Right renal cortex interstitium (tissue), 3 donors: Measurements from ENCODE around the gene RIOX2. TPM values are rescaled to one million over a fixed set of nuclear protein-coding genes. Genes with fewer than 3 reads are reported as not detected.

Source experiments
- DNase-seq, 3 donors: peaks; one replicate each; pipeline ENCODE4 v3.0.0-alpha.2; 2013; ENCODE audit warnings: low read depth in 3 of 3, low spot score in 2 of 3
- polyA plus RNA-seq, 3 donors: library from polyadenylated mRNA; unstranded; fragments of 120-200 nt; gene quantifications; one replicate each; pipeline ENCODE4 v1.2.1, GENCODE V29; 2013; ENCODE audit not compliant: insufficient read length in 3 of 3

The RIOX2 gene
- polyA plus RNA-seq, 3 donors = 33.9 to 42.2 (median 35.0) TPM

DNA sequence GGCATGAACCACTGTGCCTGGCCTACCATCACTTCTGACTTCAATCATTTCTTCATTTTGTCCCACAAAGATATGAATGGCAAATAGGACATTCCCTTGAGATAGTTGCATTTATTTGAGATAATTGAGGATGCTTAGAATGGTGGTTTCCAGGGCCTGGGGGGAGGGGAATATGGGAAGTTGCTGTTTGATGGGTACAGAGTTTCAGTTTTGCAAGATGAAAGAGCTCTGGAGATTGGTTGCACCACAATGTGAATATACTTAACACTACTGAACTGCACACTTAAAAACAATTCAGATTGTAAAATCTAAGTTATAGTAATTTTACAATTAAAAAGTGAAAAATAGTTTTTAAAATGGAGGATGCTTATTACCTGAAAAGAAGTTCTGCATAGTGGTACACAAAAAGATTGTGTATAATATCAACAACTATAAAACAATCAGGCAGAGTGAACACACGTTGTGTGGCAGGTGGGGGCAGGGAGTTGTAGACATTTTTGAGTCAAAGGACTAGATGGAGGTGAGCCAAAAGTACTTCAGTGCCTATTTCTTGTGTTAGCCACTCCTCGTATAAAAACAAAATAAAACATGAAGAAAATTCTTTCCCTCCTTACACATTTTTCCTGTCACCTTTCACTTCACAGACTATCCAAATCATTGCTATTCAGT lies 18.5 kb upstream of the RIOX2 start:
- DNase-seq = no peak

DNA sequence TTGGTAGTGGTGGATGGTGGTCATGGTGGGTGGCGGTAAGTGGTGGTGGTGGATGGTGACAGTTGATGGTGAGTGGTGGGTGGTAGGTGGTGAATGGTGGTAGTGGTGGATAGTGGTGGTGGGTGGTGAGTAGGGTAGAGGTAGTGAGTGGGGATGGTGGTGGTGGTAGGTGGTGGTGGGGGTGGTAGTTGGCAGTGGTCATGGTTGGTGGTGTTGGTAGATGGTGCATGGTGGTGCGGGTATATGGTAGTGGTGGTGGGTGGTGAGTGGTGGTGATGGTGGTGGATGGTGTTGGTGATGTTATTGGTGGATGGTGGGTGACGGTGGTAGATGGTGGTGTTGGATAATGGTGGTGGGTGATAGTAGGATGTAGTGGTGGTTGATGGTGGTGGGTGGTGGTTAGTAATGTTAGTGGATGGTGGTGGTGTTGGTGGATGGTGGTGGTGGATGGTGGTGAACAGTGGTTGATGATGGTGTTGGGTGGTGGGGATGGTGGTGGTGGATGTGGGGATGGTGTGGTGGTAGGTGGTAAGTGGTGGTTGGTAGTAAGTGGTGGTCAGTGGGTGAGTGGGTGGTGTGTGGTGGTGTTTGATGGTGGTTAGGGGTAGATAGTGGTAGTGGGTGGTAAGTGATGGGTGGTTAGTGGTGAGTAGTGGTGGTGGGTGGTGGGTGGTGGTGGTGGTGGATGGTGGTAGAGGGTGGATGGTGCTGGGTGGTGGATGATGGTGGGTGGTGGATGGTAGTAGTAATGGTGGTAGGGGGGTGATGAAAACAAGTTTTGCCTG lies 16.7 kb upstream of the RIOX2 start:
- DNase-seq = no peak

DNA sequence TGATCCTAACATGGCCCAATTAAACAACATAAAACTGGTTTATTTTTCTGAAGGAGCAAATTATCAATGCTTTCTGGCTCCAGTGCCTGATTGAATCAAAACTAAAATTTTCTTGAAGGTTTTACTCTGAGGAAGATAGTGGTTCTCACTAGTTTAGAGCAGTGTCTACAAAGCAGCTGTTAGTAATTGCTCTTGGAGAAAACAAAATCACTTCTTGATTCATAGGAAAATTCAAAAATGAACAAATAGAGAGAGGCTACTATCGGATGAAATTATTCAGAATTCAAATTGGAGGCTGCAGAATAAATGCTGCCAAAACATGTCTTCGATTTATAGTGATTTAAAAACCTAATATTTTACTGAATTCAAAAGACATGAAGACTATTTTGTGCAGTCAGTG lies 15.1 kb upstream of the RIOX2 start:
- no peak for DNase-seq

DNA sequence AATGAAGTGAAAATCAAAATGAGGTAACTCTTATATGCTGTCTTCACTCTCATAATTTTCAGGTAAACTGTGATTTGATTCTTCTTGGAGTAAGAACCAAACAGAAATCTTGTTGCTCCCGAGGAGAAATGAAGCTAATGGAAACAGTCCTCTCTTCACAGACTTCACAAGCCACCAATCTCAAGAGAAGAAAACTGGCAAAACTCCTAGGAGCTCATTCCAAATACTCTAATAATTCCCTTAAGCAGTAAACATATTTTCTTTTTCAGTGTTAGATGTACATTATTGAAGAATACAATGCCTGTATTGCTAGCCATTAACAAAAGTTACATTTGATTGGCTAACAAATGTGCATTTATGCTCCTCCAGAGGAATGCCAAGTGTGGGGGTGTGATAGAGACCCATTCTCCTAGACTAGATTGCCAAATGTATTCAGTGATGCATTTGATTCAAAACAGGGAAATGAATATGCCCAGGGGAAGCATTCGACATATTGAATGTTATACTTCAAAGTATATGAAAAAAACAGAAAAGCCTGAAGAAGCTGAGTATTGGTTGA lies 11.8 kb upstream of the RIOX2 start:
- DNase-seq = no peak

DNA sequence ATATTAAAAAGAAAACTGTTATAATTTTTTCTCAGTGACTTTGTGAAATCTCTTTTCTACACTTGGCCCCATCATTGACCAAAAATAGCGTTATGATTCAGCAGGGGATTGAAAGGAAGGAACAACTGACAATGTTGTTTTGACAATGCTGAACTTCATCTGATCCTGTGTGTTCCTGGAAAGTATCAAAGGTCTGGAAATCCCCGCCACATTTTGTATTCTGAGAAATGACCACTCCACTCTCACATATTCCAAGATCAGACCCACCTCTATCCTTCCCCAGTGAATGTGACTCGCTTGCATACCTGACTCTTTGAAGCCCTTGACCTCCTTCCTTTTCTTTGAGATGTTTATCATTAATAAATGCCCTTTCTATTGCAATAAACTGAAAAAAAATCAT lies 9.7 kb upstream of the RIOX2 start:
- DNase-seq = no peak

DNA sequence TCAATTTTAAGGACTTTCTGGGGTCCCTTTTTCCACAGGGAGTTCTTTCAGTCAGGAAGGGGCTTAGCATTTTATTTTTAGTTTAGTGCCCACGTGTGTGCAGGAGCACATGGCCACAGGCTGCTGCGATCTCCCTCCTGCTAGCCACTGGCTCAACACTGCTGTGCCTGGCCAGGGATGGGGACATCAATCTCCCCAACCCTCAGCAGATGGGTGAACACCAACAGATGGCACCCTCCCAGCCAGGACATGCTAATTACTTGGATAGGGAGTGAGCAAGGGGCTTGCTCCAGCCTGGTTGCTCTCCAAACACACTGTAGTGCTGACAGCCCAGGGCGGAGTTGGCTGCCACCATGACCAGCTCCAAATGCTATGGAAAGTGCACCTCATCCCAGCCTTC lies 7.4 kb upstream of the RIOX2 start:
- DNase-seq = no peak

DNA sequence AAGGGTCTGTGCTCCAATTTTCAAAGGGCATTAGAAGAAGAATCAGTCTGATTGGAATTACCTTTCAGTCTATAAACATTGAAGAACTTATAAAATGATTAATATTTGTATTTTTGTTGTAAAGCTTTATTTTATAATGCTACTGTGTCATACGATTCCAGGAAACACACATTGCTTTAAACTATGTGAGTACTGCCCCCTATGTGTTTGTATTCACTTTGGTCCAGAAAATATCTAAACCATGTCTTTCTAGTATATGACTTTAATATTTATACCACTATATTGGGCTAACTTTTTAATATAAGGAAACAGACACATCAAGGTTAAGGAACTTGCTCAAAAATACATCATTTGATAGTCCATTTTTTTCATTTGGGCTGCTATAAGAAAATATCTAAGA lies 3.2 kb upstream of the RIOX2 start:
- DNase-seq = no peak

DNA sequence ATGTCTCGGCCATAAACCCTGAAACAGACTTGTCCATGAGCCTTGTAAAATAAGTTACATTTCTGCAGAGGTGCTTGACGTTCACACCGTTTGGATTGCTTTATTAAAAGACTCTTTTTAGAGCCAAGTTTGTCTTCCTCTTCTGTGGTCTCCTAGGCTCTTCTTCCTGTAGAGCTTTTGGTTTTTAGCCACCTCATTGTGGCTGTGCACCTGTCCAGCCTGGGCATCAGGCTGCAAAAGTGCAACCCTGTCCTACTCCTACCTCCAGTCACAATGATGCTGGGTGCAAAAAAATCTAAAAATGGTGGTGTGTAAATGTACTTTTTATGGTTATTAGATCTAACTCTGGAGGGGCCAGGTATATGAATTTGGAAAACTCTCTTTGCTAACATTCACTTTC lies 2.8 kb upstream of the RIOX2 start:
- no peak for DNase-seq

DNA sequence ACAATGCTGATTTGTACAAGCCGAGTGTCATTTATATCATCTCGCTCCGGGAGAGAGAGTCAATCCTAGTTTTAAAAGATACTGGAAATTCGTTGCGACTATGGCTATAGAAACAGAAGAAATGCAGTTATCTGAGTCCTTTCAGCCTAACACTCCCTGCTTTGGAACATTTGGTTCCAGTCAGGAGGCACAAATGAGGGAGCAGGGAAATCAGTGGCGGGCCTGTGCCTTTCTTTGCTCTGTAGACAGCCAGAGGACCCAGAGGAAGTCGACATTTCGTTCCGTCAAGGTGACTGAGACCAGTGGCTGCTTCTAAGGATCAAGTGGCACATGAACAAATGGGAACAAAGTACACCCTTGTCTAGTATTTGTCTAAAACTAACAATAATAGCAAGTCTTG lies 745 bp upstream of the RIOX2 start:
- DNase-seq = no peak

DNA sequence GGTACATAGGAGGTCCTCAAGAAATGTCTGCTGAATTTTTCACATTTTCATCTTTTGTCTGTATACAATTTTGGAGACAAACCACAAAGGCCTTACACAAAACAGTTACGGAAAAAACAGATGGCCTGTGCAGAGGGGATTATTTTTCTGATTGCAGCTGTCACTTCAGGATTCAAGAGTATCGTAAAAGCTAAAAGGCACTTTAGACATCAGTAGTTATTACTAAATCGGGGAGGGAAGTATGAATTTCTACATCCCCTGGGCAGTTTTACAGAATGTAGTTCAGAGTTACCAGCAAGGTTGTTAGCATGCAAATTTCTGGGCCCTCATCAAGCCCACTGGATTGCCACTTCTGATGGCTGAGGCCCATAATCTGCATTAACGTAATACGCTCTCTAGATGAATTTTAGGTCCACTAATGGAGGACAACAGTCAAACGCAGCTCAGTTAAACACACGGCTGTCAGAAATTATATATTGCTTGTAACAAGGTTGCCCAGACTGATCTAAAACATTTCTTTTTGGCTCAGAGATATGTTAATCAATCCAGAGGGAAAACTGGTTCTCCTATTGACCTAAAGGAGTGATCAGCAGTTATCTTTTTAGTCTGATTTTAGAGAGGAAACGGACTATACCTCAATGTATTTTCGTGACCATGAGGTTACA lies 1.1 kb downstream of the RIOX2 start:
- no peak for DNase-seq

DNA sequence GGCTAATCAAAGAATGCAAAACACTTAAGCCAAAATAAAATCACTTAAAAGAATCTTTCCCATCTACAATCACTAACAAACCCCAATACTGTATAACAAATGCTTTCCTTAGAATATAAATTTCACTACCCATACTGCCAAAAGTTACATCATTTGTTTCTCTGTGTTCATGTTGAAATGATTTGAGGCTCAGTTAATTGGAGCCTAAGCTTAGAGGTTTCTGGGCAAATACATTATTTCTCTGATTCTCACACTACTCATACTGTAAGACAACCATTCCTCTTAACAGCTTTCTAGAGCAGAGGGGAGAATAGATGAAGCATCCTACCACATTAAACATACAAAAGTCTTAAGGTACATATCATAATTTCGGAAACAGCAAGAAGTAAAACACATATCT lies 2.1 kb downstream of the RIOX2 start:
- no peak for DNase-seq

DNA sequence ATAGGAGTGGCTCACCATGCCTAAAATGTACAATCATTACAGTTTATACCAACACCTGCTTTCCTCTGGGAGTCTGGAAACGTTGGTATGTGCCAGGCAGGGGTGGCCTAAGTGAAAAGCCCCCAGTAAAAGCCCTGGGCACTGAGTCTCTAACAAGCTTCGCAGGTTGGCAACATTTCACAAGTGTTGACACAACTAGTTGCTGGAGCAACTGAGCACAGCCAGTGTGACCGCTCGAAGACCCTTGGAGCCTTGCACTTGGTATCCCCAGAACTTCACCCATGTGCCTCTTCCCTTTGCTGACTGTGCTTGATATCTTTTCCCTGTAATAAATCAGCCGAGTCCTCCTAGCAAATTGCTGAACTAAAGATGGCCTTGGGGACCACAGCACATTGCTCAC lies 2.7 kb downstream of the RIOX2 start:
- DNase-seq = no peak

DNA sequence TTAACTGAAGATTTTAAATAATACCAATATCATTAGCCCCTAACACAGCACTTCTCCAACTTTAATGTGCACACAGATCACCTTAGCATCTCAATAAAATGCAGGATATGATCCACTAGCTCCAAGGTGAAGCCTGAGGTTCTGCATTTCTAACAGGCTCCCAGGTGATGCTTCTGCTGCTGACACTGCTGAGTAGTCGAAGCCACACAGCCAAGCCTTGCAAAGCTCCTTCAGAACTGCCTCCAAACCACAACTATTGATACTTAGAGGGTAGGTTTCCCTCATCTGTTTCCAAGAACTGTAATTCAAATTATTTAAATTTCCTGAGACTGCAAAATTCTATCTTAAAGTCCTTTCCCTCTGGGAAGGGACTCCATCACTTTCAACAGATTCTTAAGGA lies 3.9 kb downstream of the RIOX2 start:
- no peak for DNase-seq

DNA sequence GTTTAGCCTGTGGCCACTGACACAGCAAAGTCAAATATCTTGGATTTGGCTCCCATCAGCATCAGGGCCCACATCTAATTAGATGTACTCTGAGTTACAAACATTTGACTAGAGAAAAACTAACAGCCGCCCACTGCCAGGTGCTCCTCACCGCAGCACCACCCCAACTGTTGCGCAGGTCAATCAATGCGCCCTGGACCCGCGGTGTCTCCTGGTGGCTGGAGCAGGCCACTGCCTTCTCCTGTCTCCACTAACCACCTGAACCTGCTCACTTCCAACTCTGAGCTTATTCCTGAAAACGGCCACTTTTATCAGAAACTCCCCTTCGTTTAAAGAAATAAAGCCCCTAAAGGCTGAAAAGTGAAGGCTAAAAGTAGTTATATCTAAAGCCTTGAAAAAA lies 4.3 kb downstream of the RIOX2 start:
- DNase-seq = no peak

DNA sequence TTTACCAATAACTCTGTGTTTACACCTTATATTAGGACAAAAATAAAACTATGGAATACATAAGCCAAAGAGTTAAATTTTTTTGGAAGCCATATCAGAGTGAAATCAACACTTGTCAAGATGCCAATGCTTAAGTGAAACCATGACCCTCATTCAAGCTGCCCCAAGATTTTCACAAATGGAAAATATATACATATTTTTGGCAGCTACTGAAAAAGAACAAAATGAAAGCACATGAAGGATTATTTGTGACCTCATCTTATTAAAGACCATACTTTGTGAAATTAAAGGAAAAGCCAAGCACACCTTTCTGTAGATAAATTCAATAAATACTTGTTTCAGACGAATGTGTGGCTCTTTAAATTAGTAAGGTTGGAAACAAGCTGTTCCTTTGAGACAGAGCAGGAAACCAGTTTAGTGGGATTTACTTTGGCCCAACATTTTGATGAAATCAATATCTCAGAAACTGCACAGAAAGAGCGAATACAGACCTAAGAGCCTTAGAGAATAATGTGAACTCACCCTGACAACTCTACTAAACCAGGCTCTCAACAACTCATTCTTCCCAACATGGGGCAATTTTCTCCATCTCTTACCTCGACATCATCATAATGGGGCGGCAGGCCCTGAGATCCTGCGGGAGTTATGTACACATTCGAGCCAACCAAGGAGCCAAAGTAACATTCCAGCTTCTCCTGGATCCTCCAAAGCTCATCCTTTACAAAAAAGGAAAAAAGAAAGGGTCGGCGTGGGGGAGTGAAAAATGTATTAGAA lies 11.1 kb downstream of the RIOX2 start:
- DNase-seq = no peak

DNA sequence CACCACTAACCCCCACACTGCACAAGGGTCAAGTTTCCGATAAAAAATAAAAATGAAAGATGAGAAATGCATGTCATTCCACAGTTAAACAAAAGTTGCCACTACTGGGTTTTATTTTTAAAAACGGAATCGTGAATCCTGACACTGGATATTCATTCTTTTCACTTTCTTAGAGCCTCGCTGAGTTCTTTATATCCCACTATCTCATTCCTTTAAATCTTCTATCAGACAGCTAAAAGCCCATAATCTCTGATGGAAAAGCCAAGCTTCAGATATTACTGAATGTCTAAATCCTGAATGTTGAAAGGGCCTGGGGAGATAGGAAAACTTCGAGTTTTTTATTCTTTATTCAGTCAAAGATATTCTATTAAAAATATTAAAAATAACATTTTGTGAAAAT lies 11.7 kb downstream of the RIOX2 start:
- no peak for DNase-seq

DNA sequence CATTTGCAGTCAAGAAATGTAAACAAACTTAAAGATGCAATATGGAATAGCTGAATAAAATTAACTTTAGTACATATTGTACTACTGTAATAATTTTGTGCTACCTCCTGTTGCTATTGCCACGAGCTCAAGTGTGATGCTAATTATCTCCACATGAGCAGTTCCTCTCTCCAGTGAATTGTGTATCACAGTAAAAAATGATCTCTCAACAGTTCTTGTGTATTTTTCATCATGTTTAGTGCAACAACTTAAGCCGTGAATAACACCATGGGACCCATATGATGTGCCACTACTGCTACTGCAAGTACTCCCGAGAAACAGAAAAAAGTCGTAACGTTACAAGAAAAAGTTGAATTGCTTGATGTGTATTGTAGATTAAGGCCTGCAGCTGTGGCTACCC lies 12.4 kb downstream of the RIOX2 start:
- no peak for DNase-seq

DNA sequence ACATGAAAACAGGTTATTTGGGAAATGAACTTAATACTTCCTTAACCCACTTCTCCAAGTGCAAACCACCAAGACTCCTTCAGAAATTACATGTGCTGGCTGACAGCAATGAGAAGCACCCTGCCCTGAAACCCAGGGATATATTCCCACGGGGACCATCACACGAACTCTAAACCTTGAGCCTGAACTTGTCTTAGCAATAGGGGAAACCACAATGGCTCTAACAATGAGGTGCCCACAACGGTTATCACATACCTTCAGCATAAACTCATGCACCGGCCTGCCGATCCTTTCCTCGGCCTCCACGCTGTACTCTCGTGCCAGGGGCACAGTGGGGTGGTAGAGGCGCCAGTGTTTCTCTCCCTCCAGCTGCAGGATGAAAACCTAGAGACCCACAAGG lies 13.4 kb downstream of the RIOX2 start:
- no peak for DNase-seq

DNA sequence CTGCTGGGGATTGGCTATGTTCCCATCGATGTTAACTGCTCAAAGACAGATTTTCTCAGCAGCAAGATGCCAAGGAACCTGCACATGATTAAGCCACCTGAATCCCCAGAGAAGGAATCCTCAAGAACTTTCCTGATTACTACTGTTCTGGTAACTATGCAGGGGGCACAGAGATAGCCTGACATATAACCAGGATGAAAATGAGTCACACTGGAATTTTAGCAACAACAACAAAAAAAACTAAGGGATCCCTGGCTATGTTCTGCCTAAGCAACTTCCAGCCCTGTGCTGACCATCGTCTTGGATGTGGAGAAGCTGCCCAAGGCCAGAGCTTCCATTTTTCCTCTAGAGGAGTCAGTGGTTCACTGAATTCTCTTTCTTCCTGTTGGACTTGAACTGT lies 13.8 kb downstream of the RIOX2 start:
- no peak for DNase-seq

DNA sequence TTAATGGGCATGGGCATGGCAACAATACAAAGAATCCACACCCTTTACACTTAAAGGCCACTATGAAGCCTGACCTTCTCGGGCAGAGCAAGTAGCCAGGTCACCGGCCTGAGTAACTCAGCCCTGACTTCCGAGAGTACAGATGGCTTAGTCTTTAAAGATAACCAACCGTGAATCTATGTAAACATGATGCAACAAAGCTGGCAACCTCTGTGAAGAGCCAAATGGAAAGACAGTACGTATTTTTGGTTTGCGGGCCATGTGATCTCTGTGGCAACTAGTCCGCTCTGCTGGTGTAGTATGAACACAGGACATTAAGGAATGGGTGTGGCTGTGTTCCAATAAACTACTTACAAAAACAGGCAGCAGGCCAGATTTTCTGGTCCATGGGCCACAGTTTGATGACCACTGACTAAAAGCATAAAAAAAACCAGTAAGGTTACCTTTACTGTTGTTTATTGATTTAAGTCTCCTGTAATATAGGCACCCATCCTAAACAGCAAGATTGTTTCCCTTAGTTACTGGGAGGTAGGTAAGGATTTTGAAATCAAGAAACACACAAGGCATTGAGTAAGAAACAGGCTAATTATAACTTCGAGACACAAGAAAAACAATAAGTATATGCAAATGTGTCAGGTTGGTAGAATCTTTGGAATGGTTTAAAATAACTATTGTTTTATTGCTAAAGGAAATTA lies 14.5 kb downstream of the RIOX2 start:
- no peak for DNase-seq
